Keratinocyte (primary cell): Measurements from ENCODE around the gene MS4A14. TPM values are rescaled to one million over a fixed set of nuclear protein-coding genes. Genes with fewer than 3 reads are reported as not detected.

Experiments used
- DNase-seq: peaks from one replicate; pipeline ENCODE4 v3.0.0-alpha.2; 2011; ENCODE audit warnings: low read depth, missing footprints, low spot score
- FAIRE-seq: peaks from 2 replicates; lab custom pipeline; 2011; peaks lifted over from hg19 to GRCh38; lab: Jason Lieb, UNC
- H2AFZ ChIP-seq: 2 replicates; pipeline ENCODE4 v1.6.0; 2012; ENCODE audit warnings: low read length, control low read depth, inconsistent platforms; ENCODE audit not compliant: control insufficient read depth
- H3K27ac ChIP-seq: 2 replicates; pipeline ENCODE4 v1.5.1; 2011; ENCODE audit warnings: low read length; ENCODE audit not compliant: control insufficient read depth, insufficient read depth
- H3K27me3 ChIP-seq: 3 replicates; pipeline ENCODE4 v1.6.0; 2011; ENCODE audit warnings: low read length; ENCODE audit not compliant: control insufficient read depth, insufficient read depth; ENCODE audit errors: extremely low read depth
- H3K36me3 ChIP-seq, 2 experiments: 2 replicates in 1 of 2; 3 replicates in 1 of 2; pipeline ENCODE4 v1.5.1; 2011; ENCODE audit warnings: low read length in 2 of 2, mild to moderate bottlenecking in 1 of 2; ENCODE audit not compliant: control insufficient read depth in 2 of 2, insufficient read depth in 2 of 2; ENCODE audit errors: extremely low read depth in 1 of 2
- H3K4me1 ChIP-seq: 3 replicates; pipeline ENCODE4 v1.5.1; 2011; ENCODE audit warnings: low read length; ENCODE audit not compliant: control insufficient read depth, insufficient read depth; ENCODE audit errors: extremely low read depth
- H3K4me2 ChIP-seq: 3 replicates; pipeline ENCODE4 v1.6.0; 2011; ENCODE audit warnings: low read depth, low read length; ENCODE audit not compliant: control insufficient read depth, insufficient read depth; ENCODE audit errors: extremely low read depth
- H3K4me3 ChIP-seq, 3 experiments: fragments of 200-600 bp in 1 of 3; sonication (generic) in 1 of 3; 2 replicates in 2 of 3; 3 replicates in 1 of 3; pipeline ENCODE4 v1.5.1; 2011 to 2016; ENCODE audit warnings: low read length in 3 of 3, mild to moderate bottlenecking in 3 of 3, control low read depth in 2 of 3, inconsistent platforms in 1 of 3, low read depth in 1 of 3, mixed read lengths in 1 of 3, mixed run types in 1 of 3, moderate library complexity in 1 of 3; ENCODE audit not compliant: control insufficient read depth in 2 of 3, insufficient read depth in 2 of 3; ENCODE audit errors: extremely low read depth in 1 of 3
- H3K79me2 ChIP-seq: 2 replicates; pipeline ENCODE4 v1.6.0; 2012; ENCODE audit warnings: low read length; ENCODE audit not compliant: control insufficient read depth, insufficient read depth
- H3K9ac ChIP-seq: 3 replicates; pipeline ENCODE4 v1.6.0; 2011; ENCODE audit warnings: low read length; ENCODE audit not compliant: control insufficient read depth, insufficient read depth; ENCODE audit errors: extremely low read depth
- H3K9me1 ChIP-seq: 3 replicates; pipeline ENCODE4 v1.6.0; 2011; ENCODE audit warnings: low read length; ENCODE audit not compliant: control insufficient read depth, insufficient read depth; ENCODE audit errors: extremely low read depth
- H3K9me3 ChIP-seq: 2 replicates; pipeline ENCODE4 v1.5.1; 2012; ENCODE audit warnings: low read depth, low read length; ENCODE audit not compliant: control insufficient read depth
- H4K20me1 ChIP-seq: 3 replicates; pipeline ENCODE4 v1.6.0; 2011; ENCODE audit warnings: low read length; ENCODE audit not compliant: control insufficient read depth, insufficient read depth; ENCODE audit errors: extremely low read depth
- CTCF ChIP-seq, 3 experiments: IDR thresholded peaks in 1 of 3; conservative IDR thresholded peaks in 1 of 3; optimal IDR thresholded peaks in 1 of 3; 2 replicates in 2 of 3; 3 replicates in 1 of 3; pipeline versions ENCODE3 to v1.5.1; 2011; ENCODE audit warnings: low read length in 3 of 3, mild to moderate bottlenecking in 3 of 3, moderate library complexity in 2 of 3, control low read depth in 1 of 3, inconsistent platforms in 1 of 3; ENCODE audit not compliant: insufficient read depth in 2 of 3; ENCODE audit errors: extremely low read depth in 1 of 3
- EZH2 ChIP-seq: IDR thresholded peaks from one replicate; pipeline ENCODE4 v1.6.1; 2012; ENCODE audit warnings: inconsistent platforms, mild to moderate bottlenecking, low read length, moderate library complexity
- dilution Hi-C: fragments of 300-500 bp; cut with MboI; formaldehyde crosslinking; loops from one replicate; pipeline ENCODE4 v1.7.0; 2020; ENCODE audit warnings: low sequenced_read_pairs; ENCODE audit not compliant: extremely low pct_ligation_motif_present
- polyA plus RNA-seq, 5 experiments: library from polyadenylated mRNA; depleted of rRNA in 3 of 5; stranded (reverse) in 3 of 5; stranded (forward) in 1 of 5; unstranded in 1 of 5; fragments of >200 nt; gene quantifications; 1 replicate in 1 of 5; 2 replicates in 3 of 5; 3 replicates in 1 of 5; pipeline versions ENCODE4 v1.2.1 to v1.2.3, GENCODE V29; 2011 to 2012; ENCODE audit warnings: missing spikeins in 2 of 5, low read depth in 1 of 5, low replicate concordance in 1 of 5

The MS4A14 gene
- polyA plus RNA-seq, 1 donor (not counting 4 experiments of a cell fraction or from before 2014, with no cell fraction given): not detected

GRCh38 chr11:60378354-60378753 lies 17.9 kb upstream of the MS4A14 start, which contains the start of gene MS4A7:
MS4A7 (plus strand) TSS chr11:60378532; CDS start chr11:60383142, 4,610 bp downstream.
- no peaks in the 10 kb centered on the region for H3K36me3 ChIP-seq
- no peaks in the 10 kb centered on the region for H3K27me3 ChIP-seq
- no peak within 1 kb of the TSS for H3K9ac ChIP-seq
- no peak for TF ChIP-seq EZH2
- no peak for TF ChIP-seq CTCF (optimal IDR thresholded peaks at IDR 0.05 in 1 of 3, IDR thresholded peaks at IDR 0.05 in 1 of 3, conservative IDR thresholded peaks at IDR 0.05 in 1 of 3; ENCODE audit: extremely low read depth in 1 of 3, insufficient read depth in 2 of 3, low read length in 3 of 3)
- no peaks in the 10 kb centered on the region for H3K79me2 ChIP-seq
- peaks cover 2% of the 10 kb centered on the region for H3K9me3 ChIP-seq
- no peaks in the 10 kb centered on the region for H3K4me1 ChIP-seq
- no peak within 1 kb of the TSS for H2AFZ ChIP-seq
- H4K20me1 ChIP-seq: no peaks in the 10 kb centered on the region
- no peak within 1 kb of the TSS for H3K4me2 ChIP-seq
- FAIRE-seq (no peak), DNase-seq (no peak)
- dilution Hi-C loops: no loop called here
- no peaks in the 10 kb centered on the region for H3K9me1 ChIP-seq
- H3K4me3 ChIP-seq: no peak within 1 kb of the TSS
- H3K27ac ChIP-seq: no peak within 1 kb of the TSS

- Histone ChIP-seq H3K4me2 (no peak overlapping the region), H3K79me2 (no peaks in the 10 kb centered on the region), H4K20me1 (no peaks in the 10 kb centered on the region), H2AFZ (no peak overlapping the region), H3K4me3 (no peak overlapping the region), H3K9me1 (no peaks in the 10 kb centered on the region), H3K27ac (no peak overlapping the region), H3K9me3 (no peaks in the 10 kb centered on the region), H3K4me1 (no peaks in the 10 kb centered on the region), H3K9ac (no peak overlapping the region), H3K36me3 (no peaks in the 10 kb centered on the region), H3K27me3 (no peaks in the 10 kb centered on the region)
- DNase-seq: no peak
- TF ChIP-seq CTCF (optimal IDR thresholded peaks at IDR 0.05 in 1 of 3, IDR thresholded peaks at IDR 0.05 in 1 of 3, conservative IDR thresholded peaks at IDR 0.05 in 1 of 3; ENCODE audit: extremely low read depth in 1 of 3, insufficient read depth in 2 of 3, low read length in 3 of 3): no peak
- no peak for TF ChIP-seq EZH2
- dilution Hi-C loops: no loop called here
- FAIRE-seq: no peak
Measured at GRCh38 chr11:60389279-60389910, 6.9 kb upstream of the MS4A14 start.
